ENCODE results near the gene UNC5A. TPM values are rescaled to one million over a fixed set of nuclear protein-coding genes. Genes with fewer than 3 reads are reported as not detected.

UNC5A gene
- total RNA-seq, 1 experiment from 2014 or later = 20.2 TPM

DNA sequence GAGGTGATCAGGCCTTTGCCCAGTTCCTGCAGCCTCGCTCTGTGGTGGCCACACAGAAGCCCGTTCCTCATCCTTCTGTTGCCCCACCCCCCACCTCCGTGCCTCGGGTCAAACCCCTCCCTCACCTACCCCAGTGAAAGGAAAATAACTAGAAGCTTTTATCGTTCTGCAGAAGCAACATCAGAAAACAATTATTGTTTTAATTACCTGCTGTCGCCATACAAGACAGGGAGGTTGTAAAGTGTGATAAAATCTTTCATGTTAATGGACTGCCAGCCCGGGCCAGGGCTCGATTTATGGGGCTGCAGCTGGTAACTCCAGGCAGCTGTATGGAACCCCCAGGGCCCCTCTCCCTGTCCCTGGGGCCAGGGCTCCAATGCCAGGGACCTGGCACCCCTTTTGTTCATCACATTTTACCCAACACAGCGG, 20.6 kb downstream of the UNC5A start:
- Mint-ChIP-seq H3K36me3 (ENCODE audit: insufficient read depth, unreplicated experiment) (peaks cover 6% of the 10 kb centered on the region), H3K4me3 (ENCODE audit: low read depth, unreplicated experiment) (no peak overlapping the region), H3K27ac (ENCODE audit: unreplicated experiment) (no peak overlapping the region), H3K4me1 (ENCODE audit: low read depth, unreplicated experiment) (peaks cover 2% of the 10 kb centered on the region), H3K27me3 (ENCODE audit: unreplicated experiment) (no peaks in the 10 kb centered on the region), H3K9me3 (ENCODE audit: low read depth, unreplicated experiment) (no peaks in the 10 kb centered on the region)
- intact Hi-C loops (cut with micrococcal nuclease; ENCODE audit: unreplicated experiment) = no loop called here
- TF ChIP-seq, protein P1, sequence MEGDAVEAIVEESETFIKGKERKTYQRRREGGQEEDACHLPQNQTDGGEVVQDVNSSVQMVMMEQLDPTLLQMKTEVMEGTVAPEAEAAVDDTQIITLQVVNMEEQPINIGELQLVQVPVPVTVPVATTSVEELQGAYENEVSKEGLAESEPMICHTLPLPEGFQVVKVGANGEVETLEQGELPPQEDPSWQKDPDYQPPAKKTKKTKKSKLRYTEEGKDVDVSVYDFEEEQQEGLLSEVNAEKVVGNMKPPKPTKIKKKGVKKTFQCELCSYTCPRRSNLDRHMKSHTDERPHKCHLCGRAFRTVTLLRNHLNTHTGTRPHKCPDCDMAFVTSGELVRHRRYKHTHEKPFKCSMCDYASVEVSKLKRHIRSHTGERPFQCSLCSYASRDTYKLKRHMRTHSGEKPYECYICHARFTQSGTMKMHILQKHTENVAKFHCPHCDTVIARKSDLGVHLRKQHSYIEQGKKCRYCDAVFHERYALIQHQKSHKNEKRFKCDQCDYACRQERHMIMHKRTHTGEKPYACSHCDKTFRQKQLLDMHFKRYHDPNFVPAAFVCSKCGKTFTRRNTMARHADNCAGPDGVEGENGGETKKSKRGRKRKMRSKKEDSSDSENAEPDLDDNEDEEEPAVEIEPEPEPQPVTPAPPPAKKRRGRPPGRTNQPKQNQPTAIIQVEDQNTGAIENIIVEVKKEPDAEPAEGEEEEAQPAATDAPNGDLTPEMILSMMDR (IDR thresholded peaks at IDR 0.05; ENCODE audit: unreplicated experiment) = no peak
- no peak for DNase-seq
- CTCF ChIA-PET = no interaction called here
- BruUV-seq (replicated peaks) = no TSS peak

DNA sequence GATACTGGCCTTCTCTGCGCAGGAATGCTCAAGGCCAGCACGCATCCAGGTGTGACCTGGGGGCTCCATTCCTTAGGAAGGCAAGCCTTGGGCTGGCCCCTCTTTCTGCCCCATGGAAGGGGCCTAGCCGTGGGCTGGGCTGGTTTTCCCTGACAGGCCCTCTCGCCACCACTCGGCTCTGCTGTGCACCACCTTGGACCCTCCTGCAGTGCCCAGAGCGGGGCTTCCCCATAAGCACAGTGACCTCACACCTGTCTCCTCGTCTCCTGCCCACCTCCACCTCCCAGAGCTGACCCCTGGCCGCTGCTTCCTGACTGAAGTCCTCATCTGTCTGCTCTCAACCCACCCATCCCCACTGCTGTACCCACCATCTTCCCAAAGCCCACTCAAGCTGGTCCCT, 21.1 kb downstream of the UNC5A start:
- Mint-ChIP-seq H3K36me3 (ENCODE audit: insufficient read depth, unreplicated experiment) (peaks cover 6% of the 10 kb centered on the region), H3K27me3 (ENCODE audit: unreplicated experiment) (no peaks in the 10 kb centered on the region), H3K4me3 (ENCODE audit: low read depth, unreplicated experiment) (no peak overlapping the region), H3K9me3 (ENCODE audit: low read depth, unreplicated experiment) (no peaks in the 10 kb centered on the region), H3K4me1 (ENCODE audit: low read depth, unreplicated experiment) (no peaks in the 10 kb centered on the region), H3K27ac (ENCODE audit: unreplicated experiment) (no peak overlapping the region)
- no peak for DNase-seq
- CTCF ChIA-PET = no interaction called here
- no TSS peak for BruUV-seq (replicated peaks)
- intact Hi-C loops (cut with micrococcal nuclease; ENCODE audit: unreplicated experiment) = no loop called here
- TF ChIP-seq, protein P1 (IDR thresholded peaks at IDR 0.05; ENCODE audit: unreplicated experiment) = no peak

DNA sequence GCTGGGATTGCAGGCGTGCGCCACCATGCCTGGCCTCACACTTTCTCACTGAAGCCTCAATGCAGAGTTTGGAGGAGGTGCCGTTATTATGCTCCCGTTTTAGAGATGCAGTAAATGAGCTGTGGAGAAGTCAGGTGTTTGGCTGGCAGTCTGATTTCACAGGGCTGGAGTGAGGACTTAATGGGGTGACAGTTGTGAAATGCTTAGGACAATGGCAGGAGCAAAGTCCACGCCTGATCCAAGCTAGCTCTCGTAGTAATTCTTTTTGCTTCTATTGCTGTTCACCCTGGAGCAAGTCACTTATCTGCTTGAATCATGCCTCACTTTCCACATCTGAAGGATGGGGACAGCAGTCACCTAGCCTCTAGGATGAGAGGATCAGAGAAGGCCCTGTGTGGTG, 21.8 kb downstream of the UNC5A start:
- Mint-ChIP-seq H3K27ac (ENCODE audit: unreplicated experiment) (no peak overlapping the region), H3K9me3 (ENCODE audit: low read depth, unreplicated experiment) (no peaks in the 10 kb centered on the region), H3K27me3 (ENCODE audit: unreplicated experiment) (no peaks in the 10 kb centered on the region), H3K4me3 (ENCODE audit: low read depth, unreplicated experiment) (no peak overlapping the region), H3K4me1 (ENCODE audit: low read depth, unreplicated experiment) (no peaks in the 10 kb centered on the region), H3K36me3 (ENCODE audit: insufficient read depth, unreplicated experiment) (peaks cover 6% of the 10 kb centered on the region)
- TF ChIP-seq, protein P1 (IDR thresholded peaks at IDR 0.05; ENCODE audit: unreplicated experiment) = no peak
- DNase-seq = no peak
- CTCF ChIA-PET = interaction anchor here (0.6 to 1.8 kb wide), 3 partner anchors 8 to 321 kb away, joined by 3 to 5 read pairs (median 3); no protein-coding TSS in a partner anchor
- BruUV-seq (replicated peaks) = no TSS peak
- intact Hi-C loops (cut with micrococcal nuclease; ENCODE audit: unreplicated experiment) = no loop called here

DNA sequence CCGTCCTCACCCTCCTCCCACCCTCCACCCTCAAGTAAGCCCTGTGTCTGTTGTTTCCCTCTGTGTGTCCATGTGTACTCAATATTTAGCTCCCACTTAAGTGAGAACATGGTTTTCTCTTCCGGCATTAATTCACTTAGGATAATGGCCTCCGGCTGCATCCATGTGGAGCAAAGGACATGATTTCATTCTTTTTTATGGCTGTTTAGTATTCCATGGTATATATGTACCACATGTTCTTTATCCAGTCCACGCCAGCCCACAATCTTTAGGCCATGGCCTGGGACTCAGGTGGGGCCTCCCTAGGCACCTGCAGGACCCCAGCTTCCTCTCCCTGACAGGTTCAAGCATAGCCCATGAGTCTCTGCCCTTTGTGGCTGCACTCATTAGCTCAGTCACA, 22.9 kb downstream of the UNC5A start:
- no peak overlapping the region for H3K4me3 Mint-ChIP-seq (ENCODE audit: low read depth, unreplicated experiment)
- CTCF ChIA-PET = interaction anchor here (0.7 to 1.8 kb wide), 2 partner anchors 9 to 200 kb away, joined by 5 read pairs; no protein-coding TSS in a partner anchor
- BruUV-seq (replicated peaks) = no TSS peak

More for the DNA sequence above, 22.9 kb downstream of the UNC5A start:
- H3K27me3 Mint-ChIP-seq (ENCODE audit: unreplicated experiment) = no peaks in the 10 kb centered on the region
- TF ChIP-seq, protein P1 (IDR thresholded peaks at IDR 0.05; ENCODE audit: unreplicated experiment) = no peak
- H3K9me3 Mint-ChIP-seq (ENCODE audit: low read depth, unreplicated experiment) = no peaks in the 10 kb centered on the region
- no peaks in the 10 kb centered on the region for H3K4me1 Mint-ChIP-seq (ENCODE audit: low read depth, unreplicated experiment)
- peaks cover 6% of the 10 kb centered on the region for H3K36me3 Mint-ChIP-seq (ENCODE audit: insufficient read depth, unreplicated experiment)
- intact Hi-C loops (cut with micrococcal nuclease; ENCODE audit: unreplicated experiment) = no loop called here
- H3K27ac Mint-ChIP-seq (ENCODE audit: unreplicated experiment) = no peak overlapping the region
- DNase-seq = no peak

Data from Calu3 (cell line).